ENCODE results near the gene TNFRSF18.
"Not testable (repeated sequence)": the region's sequence is repeated elsewhere in the genome, so short reads cannot be mapped to it uniquely, and the experiment has no call there.

The TNFRSF18 gene

DNA sequence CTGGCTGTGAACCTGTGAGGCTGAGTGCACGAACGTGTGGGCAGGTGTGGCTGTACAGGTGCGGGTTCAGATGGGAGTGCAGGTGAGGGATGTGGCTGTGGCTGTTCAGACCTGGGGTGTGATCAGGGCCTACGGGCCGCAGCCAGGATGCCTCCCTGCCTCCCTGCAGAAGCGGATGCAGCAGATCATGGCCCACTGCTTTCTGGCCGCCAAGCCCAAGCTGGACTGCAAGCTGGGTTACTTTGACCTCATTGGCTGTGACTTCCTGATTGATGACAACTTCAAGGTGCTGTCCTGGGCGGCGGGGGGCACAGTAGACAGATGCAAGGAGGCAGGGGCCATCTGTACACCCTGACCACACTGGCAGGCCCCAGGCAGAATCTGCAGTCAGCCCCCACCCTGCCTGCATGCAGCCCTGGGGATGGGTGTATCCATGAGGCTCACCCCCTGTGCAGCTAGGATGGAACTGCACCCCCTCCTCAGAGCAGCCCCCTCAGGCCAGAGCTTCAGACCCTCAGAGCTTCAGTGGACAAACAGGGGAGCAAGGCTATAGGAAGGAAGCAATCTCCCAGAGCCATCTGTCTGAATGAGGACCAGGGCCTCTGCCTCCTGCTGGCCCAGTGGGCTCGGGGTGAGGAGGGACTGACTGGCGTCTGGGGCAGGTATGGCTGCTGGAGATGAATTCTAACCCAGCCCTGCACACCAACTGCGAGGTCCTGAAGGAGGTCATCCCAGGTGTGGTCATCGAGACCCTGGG is 9.8 kb downstream of the TNFRSF18 start:
- no peak for DNase-seq

DNA sequence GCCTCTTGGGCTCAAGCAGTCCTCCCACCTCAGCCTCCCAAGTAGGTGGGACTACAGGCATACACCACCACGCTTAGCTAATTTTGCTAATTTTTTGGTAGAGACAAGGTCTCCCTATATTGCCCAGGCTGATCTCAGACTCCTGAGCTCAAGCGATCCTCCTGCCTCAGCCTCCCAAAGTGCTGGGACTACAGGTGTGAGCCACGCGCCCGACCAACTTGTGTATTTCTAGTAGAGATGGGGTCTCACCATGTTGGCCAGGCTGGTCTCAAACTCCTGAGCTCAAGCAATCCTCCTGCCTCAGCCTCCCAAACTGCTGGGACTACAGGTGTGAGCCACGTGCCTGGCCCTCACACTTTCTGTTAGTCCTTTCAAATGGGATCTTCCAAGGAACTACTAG is 10.7 kb downstream of the TNFRSF18 start:
- not testable (repeated sequence) for DNase-seq

DNA sequence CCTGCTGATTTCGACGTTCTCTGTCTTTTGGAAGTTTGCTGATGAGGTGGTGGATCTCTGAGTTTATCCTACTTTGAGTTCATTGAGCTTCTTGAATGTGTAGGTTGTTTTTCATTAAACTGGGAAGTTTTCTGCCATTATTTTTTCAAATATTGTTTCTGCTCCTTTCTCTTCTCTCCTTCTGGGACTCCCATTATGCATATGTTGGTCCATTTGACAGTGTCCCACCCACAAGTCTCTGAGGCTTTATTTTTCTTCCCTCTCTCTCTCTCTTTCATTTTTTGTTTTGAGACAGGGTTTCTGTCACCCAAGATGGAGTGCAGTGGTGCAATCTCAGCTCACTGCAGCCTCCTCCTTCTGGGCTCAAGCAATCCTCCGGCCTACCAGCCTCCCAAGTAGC is 11.7 kb downstream of the TNFRSF18 start:
- no peak for DNase-seq

DNA sequence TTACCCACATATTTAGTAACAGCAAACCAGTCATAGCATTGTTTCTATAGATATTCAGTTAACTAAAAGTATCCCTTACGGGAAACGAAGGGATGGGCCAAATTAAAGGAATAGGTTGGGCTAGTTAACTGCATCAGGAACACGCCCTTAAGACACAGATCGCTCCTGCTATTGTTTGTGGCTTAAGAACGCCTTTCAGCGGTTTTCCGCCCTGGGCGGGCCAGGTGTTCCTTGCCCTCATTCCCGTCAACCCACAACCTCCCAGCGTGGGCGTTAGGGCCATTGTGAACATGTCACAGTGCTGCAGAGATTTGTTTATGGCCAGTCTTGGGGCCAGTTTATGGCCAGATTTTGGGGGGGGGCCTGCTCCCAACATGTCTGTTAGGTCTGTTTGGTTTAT is 14.7 kb downstream of the TNFRSF18 start:
- DNase-seq = no peak

DNA sequence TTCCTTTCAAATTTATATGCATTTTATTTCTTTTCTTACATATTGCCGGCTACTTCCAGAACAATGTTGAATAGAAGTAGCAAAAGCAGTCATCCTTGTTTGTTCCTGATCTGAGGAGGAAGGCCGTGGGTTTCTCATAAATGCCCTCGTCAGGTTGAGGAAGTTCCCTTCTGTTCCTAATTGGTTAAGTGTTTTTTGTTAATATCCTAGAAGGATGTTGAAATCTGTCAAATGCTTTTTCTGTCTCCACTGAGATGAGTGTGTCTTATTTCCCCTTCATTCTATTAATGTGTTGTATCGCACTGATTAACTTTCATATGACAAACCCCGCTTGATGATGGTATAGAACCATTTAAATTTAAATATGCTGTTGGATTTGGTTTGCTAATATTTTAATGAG is 17.3 kb downstream of the TNFRSF18 start:
- no peak for DNase-seq

DNA sequence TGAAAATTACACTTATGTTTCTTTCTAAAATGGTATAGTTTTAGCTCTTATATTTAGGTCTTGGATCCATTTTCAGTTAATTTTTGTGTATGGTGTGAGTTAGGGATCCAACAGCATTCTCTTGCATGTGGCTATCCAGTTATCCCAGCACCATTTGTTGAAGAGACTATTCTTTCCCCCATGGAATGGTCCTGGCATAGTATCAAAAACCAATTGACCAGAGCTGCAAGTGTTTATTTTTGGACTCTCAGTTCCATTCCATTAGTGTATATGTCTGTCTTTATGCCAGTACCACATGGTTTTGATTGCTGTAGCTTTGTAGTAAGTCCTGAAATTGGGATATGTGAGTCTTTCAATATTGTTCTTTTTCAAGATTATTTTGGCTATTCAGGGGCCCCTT is 18.5 kb downstream of the TNFRSF18 start:
- no peak for DNase-seq

DNA sequence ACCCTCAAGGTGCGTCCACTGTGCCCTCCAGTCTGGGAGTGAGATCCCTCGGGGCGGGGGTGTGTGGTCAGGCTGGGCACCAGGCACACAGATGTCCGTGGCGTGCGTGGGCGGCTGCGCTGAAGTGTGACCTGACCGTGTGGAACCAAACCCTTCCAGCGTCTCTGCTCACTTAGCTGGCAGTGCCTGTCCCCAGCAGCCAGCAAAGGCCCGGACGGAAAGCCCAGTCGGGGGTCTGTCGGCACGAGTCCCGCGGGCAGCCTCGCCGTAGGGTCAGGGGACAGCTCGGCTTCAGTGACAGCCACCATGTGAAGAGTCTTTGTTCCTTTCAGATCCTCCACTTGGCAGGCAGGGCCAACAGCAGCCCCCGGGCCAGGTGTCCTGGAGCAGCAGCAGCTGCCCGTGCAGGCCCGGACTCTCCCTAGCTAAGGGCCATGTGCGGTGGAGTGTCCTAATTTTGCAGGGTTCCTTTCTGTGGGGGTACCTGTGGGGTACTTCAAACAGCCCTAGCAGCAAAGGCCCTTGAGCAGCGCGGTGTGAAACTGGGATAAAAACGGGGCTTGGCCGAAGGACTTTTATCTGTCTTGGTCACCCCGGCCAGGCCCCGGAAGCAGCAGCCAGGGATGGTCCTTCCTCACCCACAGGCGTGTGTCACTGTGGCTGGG is 21.2 kb downstream of the TNFRSF18 start:
- no peak for DNase-seq

DNA sequence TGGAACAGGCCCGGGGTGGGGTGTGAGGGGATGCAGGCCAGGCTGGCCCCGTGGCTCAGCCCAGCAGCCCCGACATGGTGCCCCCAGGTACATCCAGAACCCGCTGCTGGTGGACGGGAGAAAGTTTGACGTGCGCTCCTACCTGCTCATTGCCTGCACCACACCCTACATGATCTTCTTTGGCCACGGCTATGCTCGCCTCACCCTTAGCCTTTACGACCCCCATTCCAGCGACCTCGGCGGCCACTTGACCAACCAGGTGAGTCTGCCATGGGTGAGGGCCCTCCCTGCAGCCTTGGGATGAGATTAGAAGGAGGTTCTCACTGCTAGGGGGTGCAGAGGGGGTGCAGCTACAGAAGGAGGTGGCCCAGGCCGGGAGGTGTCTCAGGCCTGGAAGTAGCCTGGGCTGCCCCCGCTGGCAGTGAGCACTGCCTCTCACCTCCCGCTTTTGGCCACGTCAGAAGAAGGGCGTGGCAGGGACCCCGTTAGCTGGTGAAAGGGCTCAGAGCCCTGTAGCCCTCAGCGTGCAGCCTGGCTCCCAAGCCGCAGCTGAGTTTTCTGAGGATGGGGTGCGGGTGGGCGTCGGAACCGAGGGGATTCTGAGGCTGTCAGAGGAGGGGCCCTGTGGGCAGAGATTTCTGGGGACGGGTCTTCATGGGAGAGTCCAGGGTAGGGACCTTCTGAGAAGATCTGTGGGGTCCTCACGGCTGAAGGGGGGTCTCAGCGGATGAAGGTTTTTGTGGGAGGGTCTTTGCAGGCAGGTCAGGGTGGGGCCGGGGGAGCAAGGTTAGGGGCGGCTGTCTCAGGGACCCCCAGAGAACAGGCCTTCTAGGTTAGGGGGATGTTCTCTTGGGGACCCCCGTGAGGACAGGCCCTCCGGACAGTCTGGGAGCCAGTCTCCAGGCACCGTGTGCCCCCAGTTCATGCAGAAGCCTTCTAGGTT is 22.3 kb downstream of the TNFRSF18 start:
- no peak for DNase-seq

DNA sequence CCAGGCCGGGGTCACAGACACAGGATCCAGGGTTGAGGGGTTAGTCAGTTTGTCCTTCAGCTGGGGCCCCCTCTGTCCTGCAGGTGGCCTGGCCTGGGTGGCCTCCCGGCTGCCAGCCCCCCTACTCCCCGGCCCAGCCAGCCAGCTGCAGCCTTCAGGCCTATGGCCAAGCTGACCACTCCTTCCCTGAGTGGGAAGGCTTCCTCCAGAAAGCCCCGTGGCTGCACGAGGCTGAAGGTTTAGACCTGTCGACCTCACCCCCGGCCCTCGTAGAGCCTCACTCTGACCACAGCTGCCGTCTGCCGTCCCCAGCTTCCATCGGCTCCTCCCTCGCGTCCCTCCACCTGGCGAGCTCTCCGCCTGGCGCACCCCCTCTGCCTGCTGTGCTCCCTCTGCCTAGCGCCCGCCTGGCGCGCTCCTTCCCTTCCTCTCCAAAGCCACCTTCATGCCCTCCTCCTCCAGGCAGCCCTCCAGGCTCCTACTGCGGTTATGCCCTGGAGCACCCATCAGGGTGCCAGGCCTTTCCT is 23.1 kb downstream of the TNFRSF18 start:
- no peak for DNase-seq

DNA sequence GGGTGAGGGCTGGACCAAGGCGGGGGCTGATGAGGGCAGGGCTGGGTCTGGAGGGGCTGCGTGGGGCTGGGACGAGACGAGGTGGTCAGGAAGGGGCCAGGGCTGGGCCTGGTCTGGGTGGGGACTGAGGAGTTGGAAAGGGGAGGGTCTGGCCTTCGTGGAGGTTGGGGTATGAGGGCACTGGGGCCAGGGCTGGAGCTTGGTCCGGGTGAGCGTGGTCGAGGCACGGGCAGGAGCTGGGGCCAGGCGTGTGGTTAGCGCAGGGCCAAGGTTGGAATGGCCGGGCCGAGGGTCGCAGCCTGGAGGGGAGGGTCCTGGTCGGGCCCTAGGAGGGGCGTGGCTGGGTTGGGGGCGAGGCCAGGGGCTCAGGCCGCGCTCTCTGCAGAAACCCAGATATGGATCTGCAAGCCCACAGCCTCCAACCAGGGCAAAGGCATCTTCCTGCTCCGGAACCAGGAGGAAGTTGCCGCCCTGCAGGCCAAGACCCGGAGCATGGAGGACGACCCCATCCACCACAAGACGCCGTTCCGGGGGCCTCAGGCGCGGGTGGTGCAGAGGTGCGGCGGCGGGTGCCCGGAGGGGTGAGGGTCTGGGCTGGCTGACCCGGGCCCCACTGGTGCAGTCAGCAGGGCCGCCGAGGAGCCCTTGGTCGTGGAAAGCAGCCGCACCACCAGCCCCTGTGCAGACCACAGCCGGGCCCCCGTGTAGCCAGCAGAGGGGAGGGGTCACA is 23.7 kb downstream of the TNFRSF18 start:
- DNase-seq = no peak

DNA sequence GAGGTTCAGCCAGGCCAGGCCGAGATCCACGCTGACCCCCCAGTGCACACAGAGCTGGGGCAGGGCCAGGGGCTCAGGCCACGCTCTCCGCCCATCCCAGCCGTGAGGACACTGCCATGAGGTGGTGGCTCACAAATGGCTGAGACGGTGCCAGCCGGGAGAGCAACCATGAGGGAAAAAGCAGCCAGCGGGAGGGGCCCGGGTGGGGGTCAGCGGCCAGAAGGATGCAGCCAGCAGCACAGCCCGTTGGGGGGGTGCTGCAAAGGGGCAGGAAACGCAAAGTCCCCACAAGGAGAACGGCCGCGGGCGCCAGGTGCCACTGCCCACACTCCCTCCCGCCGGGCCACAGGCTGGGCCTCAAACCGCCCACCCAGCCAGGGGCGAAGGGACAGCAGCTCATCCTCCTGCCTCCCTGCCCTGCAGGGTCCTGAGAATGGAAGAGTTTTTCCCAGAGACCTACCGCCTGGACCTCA is 24.4 kb downstream of the TNFRSF18 start:
- no peak for DNase-seq

DNA sequence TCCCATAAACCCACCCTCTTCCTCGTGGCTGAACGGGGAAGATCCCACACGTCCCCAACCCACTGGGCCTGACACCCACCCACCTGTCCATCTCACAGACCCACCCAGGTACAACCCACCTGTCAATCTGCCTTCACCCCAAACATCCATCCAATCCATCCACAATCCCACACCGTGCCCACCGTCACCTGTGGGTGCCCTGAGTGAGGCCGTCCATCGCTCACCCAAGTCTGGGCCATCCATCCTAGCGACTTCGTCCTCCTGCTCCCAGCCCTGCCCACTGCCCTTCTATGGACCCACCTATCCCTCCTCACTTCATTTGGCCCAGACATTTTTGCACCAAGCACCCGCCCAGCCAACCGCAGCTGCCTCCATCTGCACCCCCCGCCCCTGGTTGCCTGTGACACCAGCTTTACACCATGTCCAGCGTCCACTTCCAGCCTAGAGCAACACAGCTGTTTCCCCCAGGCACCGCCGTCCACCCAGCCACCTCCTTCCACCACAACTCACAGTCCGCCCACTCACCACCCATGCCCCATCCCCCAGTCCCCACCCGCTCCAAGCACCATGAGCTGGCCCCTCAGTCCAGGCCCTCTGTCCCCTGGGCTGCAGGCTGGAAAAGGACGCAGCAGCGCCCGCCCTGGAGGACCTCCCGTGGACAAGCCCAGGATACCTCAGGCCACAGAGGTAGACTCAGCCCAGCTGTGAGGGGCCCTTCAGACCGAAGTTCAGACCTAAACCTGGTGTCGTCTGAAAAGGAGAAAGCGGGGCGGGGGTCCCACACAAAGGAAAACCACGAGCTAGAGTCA is 25.1 kb downstream of the TNFRSF18 start:
- no peak for DNase-seq

DNA sequence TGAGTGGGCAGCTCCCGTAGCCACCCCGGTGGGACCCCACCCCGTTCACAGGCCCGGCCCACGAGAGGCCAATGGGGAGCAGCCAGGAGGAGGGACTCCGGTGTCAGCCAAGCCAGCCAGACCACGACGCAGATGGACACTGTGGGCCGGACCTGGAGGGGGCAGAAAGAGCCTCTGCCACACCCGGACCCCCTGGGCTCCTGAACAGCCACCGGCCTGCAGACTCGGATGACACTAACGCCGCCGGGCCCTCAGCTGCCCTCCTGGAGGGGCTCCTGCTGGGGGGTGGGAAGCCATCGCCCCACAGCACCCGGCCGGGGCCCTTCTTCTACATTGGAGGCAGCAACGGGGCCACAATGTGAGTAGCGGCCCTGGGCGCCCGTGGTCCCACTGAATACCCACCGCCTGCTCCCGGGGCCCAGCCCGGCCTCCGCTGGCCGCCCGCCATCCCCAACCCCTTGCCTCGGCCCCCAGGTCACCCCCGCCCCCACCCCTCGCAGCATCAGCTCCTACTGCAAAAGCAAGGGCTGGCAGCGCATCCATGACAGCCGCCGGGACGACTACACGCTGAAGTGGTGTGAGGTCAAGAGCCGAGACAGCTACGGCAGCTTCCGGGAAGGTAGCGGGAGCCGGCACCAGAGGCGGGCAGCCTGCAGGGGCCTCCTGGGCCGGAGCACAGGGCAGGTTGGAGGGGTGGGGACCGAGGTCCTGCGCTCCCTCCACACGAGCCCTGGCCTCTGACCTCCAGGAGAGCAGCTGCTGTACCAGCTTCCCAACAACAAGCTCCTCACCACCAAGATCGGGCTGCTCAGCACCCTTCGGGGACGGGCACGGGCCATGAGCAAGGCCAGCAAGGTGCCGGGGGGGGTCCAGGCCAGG is 26.2 kb downstream of the TNFRSF18 start:
- no peak for DNase-seq

DNA sequence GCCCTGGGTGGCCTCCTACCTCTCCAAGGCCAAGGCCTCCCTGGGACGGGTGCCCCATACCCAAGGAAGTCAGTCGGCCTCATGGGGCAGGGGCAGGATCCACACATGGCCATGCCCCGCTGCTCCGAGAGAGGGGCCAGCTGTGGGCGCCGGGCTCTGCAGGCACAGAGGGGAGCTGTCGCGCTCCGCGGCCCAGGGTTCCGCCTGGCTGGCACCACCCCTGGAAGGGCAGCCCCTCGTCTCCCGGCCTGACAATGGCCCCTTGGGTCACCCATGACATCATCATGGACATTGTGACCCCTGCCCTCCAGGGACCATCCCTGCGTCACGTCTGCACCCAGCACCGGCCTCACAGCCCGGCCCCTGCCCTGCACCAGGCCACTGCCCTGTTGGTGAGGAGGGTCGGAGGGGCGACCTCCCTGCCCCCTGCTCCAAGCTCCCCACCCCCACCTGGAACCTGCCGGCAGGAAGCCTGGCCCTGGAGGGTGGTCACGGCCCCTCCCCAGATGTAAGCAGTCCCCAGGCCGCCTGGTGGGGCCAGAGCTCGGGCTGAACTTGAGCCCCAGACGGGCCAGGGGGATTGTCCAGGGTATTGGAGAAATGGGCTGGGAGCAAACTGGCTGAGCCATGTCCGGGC is 26.9 kb downstream of the TNFRSF18 start:
- no peak for DNase-seq

DNA sequence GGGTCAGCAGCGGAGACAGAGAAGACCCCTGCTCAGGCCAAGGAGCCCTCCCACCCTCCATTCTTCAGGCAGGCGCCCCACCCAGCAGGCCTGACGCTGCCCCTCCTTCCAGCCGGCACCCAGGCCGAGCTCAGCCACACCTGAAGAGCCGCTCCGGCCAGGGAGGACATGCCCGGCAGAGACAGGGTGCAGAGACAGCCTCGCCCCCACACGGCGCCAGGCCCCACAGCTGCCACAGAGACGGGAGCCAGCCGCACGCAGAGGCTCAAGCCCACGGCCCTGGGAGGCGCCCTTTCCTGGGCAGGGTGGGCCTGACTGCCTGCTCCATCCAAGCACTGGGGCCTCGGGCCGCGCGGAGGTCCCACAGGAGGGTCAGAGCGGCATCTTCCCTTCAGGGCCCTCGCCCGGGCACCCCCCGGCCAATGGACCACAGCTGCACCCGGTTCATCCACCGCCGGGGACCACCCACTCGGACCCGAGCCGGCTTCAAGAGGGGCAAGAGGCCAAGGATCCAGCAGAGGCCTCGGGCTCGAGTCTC is 27.5 kb downstream of the TNFRSF18 start:
- DNase-seq = no peak

DNA sequence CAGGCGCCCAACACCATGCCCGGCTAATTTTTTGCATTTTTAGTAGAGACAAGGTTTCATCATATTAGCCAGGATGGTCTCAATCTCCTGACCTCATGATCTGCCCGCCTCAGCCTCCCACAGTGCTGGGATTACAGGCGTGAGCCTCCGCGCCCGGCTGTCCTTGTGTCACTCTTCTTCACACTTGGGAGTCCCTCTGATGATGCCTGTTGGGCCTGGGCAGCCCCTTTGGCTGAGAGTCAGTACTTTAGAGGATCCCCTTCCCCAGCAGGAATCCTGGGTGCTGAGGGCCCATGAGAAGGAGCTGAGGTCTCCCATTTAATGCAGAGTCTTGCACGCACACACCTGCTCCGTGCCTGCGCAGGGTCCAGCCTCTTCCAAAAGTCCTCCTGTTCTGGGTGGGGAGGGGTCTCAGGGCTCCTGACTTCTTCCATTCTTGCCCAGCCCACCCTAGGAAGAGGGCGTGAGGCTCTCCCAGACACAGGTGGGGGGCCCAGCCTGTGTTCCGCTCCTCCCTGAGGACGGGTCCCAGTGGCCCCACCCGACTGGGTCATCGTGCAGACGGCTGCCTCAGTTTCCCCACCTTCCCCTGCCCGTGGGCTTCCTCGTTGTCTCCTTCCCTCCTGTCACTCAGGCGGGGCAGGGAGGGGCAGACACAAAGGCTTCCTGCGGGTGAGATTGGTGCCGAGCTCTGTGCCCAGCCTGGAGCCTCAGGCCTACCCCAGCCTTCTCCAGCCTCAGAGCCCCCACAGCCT is 28.8 kb downstream of the TNFRSF18 start:
- DNase-seq = no peak

DNA sequence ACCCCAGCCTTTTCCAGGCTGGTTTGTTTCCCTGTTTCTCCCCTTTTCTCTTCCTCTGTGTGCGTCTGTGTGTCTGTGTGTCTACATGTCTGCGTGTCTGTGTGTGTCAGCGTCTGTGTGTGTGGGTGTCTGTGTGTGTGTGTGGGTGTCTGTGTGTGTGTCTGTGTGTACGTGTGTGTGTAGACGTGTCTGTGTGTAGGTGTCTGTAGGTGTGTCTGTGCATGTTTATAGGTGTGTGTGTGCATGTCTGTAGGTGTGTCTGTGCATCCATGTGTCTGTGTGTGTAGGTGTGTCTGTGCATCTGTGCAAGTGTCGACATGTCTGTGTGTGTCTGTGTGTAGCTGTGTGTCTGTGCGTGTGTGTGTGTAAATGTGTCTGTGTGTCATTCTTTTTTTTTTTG is 29.5 kb downstream of the TNFRSF18 start:
- DNase-seq = no peak

DNA sequence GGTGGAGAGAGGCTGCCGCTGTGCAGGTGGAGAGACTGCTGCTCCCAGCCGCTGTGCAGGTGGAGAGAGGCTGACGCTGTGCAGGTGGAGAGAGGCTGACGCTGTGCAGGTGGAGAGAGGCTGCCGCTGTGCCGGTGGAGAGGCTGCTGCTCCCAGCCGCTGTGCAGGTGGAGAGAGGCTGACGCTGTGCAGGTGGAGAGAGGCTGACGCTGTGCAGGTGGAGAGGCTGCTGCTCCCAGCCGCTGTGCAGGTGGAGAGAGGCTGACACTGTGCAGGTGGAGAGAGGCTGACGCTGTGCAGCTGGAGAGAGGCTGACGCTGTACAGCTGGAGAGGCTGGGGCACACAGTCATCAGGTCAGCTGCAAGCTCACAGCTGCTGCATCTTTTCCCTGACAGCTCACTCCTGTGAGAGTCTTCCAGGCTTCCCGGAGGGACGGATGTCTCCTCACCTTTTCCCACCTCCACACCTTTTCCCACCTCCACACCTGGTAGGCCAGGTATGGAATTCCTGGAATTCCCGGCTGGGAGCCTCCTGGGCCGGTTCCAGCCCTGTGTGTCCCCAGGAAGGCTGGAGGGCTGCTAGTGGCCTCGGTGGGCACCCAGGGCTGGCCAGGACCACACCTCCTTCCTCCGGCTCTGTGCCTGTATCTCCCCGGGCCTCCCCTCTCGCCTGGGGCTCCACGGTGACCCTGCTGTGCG is 30.2 kb downstream of the TNFRSF18 start:
- DNase-seq = not testable (repeated sequence)

Measured in stimulated activated CD4-positive, alpha-beta T cell treated with anti-CD3 and anti-CD28 coated beads, Interleukin-4, amount 100 ng/mL, for 24 hours (primary cell).